Spleen (tissue), 11 donors: ENCODE measurements around the gene MIER3. TPM values are rescaled to one million over a fixed set of nuclear protein-coding genes. Genes with fewer than 3 reads are reported as not detected.

Experiments
- DNase-seq: peaks from one replicate; pipeline ENCODE4 v3.0.0-alpha.2; 2020
- H3K27ac ChIP-seq, 8 donors: fragments of 200-600 bp; sonication (generic) in 7 of 8; 1 replicate in 4 of 8; 2 replicates in 4 of 8; pipeline versions ENCODE4 v1.5.0 to v1.8.0; 2016 to 2021; ENCODE audit warnings: inconsistent platforms in 4 of 8, mild to moderate bottlenecking in 4 of 8, moderate library complexity in 1 of 8
- H3K27me3 ChIP-seq, 7 donors: fragments of 200-600 bp; sonication (generic) in 6 of 7; replicated peaks in 1 of 7; 1 replicate in 4 of 7; 2 replicates in 3 of 7; pipeline versions ENCODE4 v1.5.0 to v1.8.0; 2016 to 2021; ENCODE audit warnings: inconsistent platforms in 3 of 7, mild to moderate bottlenecking in 1 of 7
- H3K36me3 ChIP-seq, 6 donors: fragments of 200-600 bp; sonication (generic) in 5 of 6; 1 replicate in 4 of 6; 2 replicates in 2 of 6; pipeline versions ENCODE4 v1.5.0 to v1.8.0; 2016 to 2021; ENCODE audit warnings: inconsistent platforms in 2 of 6
- H3K4me1 ChIP-seq, 6 donors: fragments of 200-600 bp; sonication (generic) in 5 of 6; 1 replicate in 3 of 6; 2 replicates in 3 of 6; pipeline versions ENCODE4 v1.5.0 to v1.8.0; 2016 to 2021; ENCODE audit warnings: inconsistent platforms in 3 of 6
- H3K4me3 ChIP-seq, 8 donors: fragments of 200-600 bp; sonication (generic) in 7 of 8; 1 replicate in 4 of 8; 2 replicates in 4 of 8; pipeline versions ENCODE4 v1.5.0 to v1.8.0; 2016 to 2021; ENCODE audit warnings: inconsistent platforms in 4 of 8, mild to moderate bottlenecking in 4 of 8, moderate library complexity in 2 of 8
- H3K9me3 ChIP-seq, 8 donors: fragments of 200-600 bp; sonication (generic) in 7 of 8; 1 replicate in 4 of 8; 2 replicates in 4 of 8; pipeline versions ENCODE4 v1.5.0 to v1.8.0; 2016 to 2021; ENCODE audit warnings: inconsistent platforms in 4 of 8
- POLR2A ChIP-seq, 3 donors: fragments of 450-650 bp; IDR thresholded peaks; one replicate each; pipeline ENCODE4 v1.5.1; 2017; ENCODE audit warnings: antibody characterized with exemption in 3 of 3, mild to moderate bottlenecking in 1 of 3
- POLR2AphosphoS5 ChIP-seq, 3 donors: sonication (generic); formaldehyde crosslinking; IDR thresholded peaks; one replicate each; pipeline ENCODE4 v1.5.1; 2017; ENCODE audit warnings: antibody characterized with exemption in 3 of 3
- WGBS, 5 donors: extraction: QIAGEN DNeasy Blood & Tissue Kit in 3 of 5; methylation state at CpG; one replicate each; pipeline versions ENCODE4 v1.1.5 to v1.1.7; 2013 to 2018; 5-methylcytosine and 5-hydroxymethylcytosine counted together
- intact Hi-C: fragments of 100-400 bp; cut with DNase I; formaldehyde crosslinking; loops from one replicate; pipeline ENCODE4 v1.15.0; 2023; ENCODE audit warnings: low total_unique reads
- polyA plus RNA-seq, 3 donors: library from polyadenylated mRNA; stranded (reverse); fragments of 200-250 nt; gene quantifications; one replicate each; pipeline ENCODE4 v1.2.1, GENCODE V29; 2013
- total RNA-seq, 7 donors: library from RNA; depleted of rRNA in 3 of 7; stranded (reverse); fragments of >200 nt in 3 of 7; fragmentation: NEBNext Ultra II Directional in 4 of 7; extraction: Animal tissue kit (Norgen Biotek cat#: 25700) in 4 of 7; gene quantifications; one replicate each; pipeline versions ENCODE4 v1.1.0 to v1.2.1, GENCODE V29; 2016 to 2021
- TF ChIP-seq, protein P1 (sequence below), 11 experiments: fragments of 200-600 bp in 7 of 11; fragments of 450-650 bp in 4 of 11; sonication (generic) in 4 of 11; IDR thresholded peaks in 8 of 11; conservative IDR thresholded peaks in 3 of 11; 1 replicate in 7 of 11; 2 replicates in 4 of 11; pipeline versions ENCODE4 v1.4.0 to v1.8.0; 2016 to 2021; ENCODE audit warnings: antibody characterized with exemption in 11 of 11, inconsistent platforms in 4 of 11, mild to moderate bottlenecking in 1 of 11
- donor health status: healthy with polysubstance abuse.
- donor health status: DM: no; HTN: no; CAD: no; lungs with moderate emphysema.
- donor health status: DM: no; HTN: no; CAD: no.
- donor health status: Bipolar disorder and iron deficiency.
- donor health status: healthy.
- donor health status: DM: no; HTN: no; CAD: no.
- donor health status: DM: yes; HTN: yes; CAD: no.

Gene MIER3
- total and polyA plus RNA-seq, 10 donors, result 5.3 to 24.6 (median 17.9) TPM

DNA sequence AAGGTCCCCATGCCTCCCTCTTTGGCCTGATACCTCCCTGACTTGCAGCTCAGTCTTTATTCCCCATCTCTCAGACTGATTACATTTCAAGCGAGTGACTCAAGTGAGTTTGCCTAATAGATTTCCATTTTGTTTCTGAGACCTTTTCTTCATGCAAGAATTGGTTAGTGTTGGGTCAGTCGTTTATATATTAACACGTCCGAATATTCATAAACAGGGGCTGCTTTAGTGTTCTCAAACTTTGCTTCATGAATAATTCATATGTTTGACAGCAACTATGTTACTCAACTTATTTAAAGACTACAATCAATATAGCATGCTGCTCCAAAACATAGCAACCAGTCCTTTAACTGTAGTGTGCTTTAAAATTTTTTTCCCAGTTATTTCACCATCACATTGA is 36.6 kb upstream of the MIER3 start:
- H3K36me3 ChIP-seq, result no peaks in the 10 kb centered on the region
- H3K9me3 ChIP-seq, result no peaks in the 10 kb centered on the region
- no peak overlapping the region for H3K4me3 ChIP-seq
- intact Hi-C loops, result no loop called here
- 91 to 95% (median 95%) methylated on average over 4 of the region's 4 CpGs for WGBS, 5 donors
- peaks cover 0 to 6% (median 0%) of the 10 kb centered on the region in 6 donors for H3K4me1 ChIP-seq
- H3K27me3 ChIP-seq, result no peaks in the 10 kb centered on the region
- TF ChIP-seq POLR2A (IDR thresholded peaks at IDR 0.05), result no peak
- no peak for TF ChIP-seq POLR2AphosphoS5 (IDR thresholded peaks at IDR 0.05)
- TF ChIP-seq, protein P1, sequence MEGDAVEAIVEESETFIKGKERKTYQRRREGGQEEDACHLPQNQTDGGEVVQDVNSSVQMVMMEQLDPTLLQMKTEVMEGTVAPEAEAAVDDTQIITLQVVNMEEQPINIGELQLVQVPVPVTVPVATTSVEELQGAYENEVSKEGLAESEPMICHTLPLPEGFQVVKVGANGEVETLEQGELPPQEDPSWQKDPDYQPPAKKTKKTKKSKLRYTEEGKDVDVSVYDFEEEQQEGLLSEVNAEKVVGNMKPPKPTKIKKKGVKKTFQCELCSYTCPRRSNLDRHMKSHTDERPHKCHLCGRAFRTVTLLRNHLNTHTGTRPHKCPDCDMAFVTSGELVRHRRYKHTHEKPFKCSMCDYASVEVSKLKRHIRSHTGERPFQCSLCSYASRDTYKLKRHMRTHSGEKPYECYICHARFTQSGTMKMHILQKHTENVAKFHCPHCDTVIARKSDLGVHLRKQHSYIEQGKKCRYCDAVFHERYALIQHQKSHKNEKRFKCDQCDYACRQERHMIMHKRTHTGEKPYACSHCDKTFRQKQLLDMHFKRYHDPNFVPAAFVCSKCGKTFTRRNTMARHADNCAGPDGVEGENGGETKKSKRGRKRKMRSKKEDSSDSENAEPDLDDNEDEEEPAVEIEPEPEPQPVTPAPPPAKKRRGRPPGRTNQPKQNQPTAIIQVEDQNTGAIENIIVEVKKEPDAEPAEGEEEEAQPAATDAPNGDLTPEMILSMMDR (IDR thresholded peaks at IDR 0.05 in 8 of 11, conservative IDR thresholded peaks at IDR 0.05 in 3 of 11), result no peak
- H3K27ac ChIP-seq, result no peak overlapping the region
- no peak for DNase-seq

DNA sequence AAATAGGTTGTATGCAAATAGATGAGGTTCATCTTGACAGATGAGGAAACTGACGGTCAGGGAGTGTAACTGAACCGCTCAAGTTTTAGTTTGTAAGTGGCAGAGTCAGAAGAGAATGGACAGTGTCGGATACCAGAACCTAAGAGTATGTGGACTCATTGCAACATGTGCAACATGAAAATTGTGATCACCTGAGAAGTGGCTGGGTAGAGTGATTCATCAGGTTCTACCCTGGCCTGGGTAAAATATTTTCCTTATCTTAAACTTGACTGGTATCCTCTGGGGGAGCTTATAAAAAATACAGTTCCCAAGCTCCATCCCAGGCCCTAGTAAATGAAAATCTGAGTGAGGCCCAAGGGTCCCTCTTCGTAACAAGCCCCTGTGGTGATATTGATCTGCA is 35.2 kb upstream of the MIER3 start:
- H3K27ac ChIP-seq, result no peak overlapping the region
- WGBS, 5 donors, result 80 to 90% (median 88%) methylated on average over 4 of the region's 4 CpGs
- peaks cover 0 to 6% (median 0%) of the 10 kb centered on the region in 6 donors for H3K4me1 ChIP-seq
- TF ChIP-seq, protein P1 (IDR thresholded peaks at IDR 0.05 in 8 of 11, conservative IDR thresholded peaks at IDR 0.05 in 3 of 11), result no peak
- TF ChIP-seq POLR2AphosphoS5 (IDR thresholded peaks at IDR 0.05), result no peak
- no peak for TF ChIP-seq POLR2A (IDR thresholded peaks at IDR 0.05)
- intact Hi-C loops, result no loop called here
- H3K36me3 ChIP-seq, result no peaks in the 10 kb centered on the region
- no peaks in the 10 kb centered on the region for H3K27me3 ChIP-seq
- no peak for DNase-seq
- no peak overlapping the region for H3K4me3 ChIP-seq
- H3K9me3 ChIP-seq, result no peaks in the 10 kb centered on the region

DNA sequence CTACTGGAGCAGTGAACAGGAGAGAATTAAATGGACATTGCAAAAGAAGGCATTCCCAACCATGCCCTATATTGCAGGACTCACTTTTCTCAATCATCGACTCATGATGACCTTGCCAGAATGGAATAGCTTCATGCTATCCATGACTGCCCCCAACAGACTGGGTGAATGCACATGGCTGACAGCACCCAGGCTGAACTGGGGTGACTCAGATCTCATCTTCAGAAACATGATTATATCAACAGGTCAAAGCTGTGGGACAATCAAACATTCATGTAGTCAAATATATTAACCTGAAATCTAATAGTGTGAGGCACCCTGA is 34.7 kb upstream of the MIER3 start:
- H3K36me3 ChIP-seq, result no peaks in the 10 kb centered on the region
- H3K9me3 ChIP-seq, result no peaks in the 10 kb centered on the region
- intact Hi-C loops, result no loop called here
- H3K4me3 ChIP-seq, result no peak overlapping the region
- peaks cover 0 to 6% (median 0%) of the 10 kb centered on the region in 6 donors for H3K4me1 ChIP-seq
- no peak for DNase-seq
- H3K27ac ChIP-seq, result no peak overlapping the region
- TF ChIP-seq POLR2AphosphoS5 (IDR thresholded peaks at IDR 0.05) (no peak), POLR2A (IDR thresholded peaks at IDR 0.05) (no peak)
- TF ChIP-seq, protein P1 (IDR thresholded peaks at IDR 0.05 in 8 of 11, conservative IDR thresholded peaks at IDR 0.05 in 3 of 11), result no peak
- no peaks in the 10 kb centered on the region for H3K27me3 ChIP-seq
- 71 to 96% (median 81%) methylated on average over 1 of the region's 1 CpG for WGBS, 5 donors

DNA sequence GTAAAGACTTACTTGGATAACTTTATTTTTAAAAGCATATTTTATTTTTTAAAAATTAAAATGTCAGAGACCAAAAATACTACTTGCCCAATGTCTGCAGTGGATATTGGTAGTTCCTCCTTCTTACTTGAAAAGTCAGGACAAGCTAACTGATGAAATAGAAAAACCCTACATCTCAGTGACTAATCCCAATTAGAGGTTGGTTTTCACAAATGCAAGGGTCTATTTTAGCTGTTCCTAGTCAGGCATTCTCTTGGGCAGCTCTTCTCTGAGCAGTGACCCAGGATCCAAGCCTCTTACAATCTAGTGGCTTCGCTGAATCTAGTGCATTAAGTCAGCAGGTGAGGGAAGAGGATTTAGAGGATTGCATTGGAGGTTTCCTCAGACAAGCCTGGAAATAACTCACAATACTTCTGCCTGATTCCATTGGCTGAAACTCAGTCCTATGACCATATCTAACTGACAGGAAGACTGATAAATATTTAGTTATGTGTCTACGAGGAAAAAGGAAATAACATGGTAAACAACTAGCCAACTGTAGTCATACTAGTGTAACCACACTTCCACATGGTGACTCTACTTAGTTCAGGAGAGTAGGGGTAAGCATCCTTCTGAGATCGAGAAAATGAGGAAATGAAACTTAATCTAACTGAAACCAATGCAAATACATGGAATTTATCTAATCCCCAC is 34.2 kb upstream of the MIER3 start:
- intact Hi-C loops, result no loop called here
- Histone ChIP-seq H3K27me3 (no peaks in the 10 kb centered on the region), H3K4me1 (peaks cover 0 to 6% (median 0%) of the 10 kb centered on the region in 6 donors), H3K9me3 (no peaks in the 10 kb centered on the region), H3K27ac (no peak overlapping the region), H3K4me3 (no peak overlapping the region), H3K36me3 (no peaks in the 10 kb centered on the region)
- TF ChIP-seq, protein P1 (IDR thresholded peaks at IDR 0.05 in 8 of 11, conservative IDR thresholded peaks at IDR 0.05 in 3 of 11), result no peak
- TF ChIP-seq POLR2AphosphoS5 (IDR thresholded peaks at IDR 0.05) (no peak), POLR2A (IDR thresholded peaks at IDR 0.05) (no peak)
- WGBS, 5 donors, result 39 to 57% (median 46%) methylated on average over 3 of the region's 3 CpGs
- DNase-seq, result no peak
